Brain microvascular endothelial cell (primary cell): ENCODE measurements around the gene SYCE3.

ENCODE experiments used
- DNase-seq: peaks from one replicate; pipeline ENCODE4 v3.0.0-alpha.2; 2020
- H3K27ac ChIP-seq: fragments of 250-450 bp; sonication (Bioruptor Pico); 2 replicates; pipeline ENCODE4 v1.5.1; 2020; ENCODE audit warnings: mild to moderate bottlenecking, moderate library complexity
- H3K27me3 ChIP-seq: fragments of 250-450 bp; sonication (Bioruptor Pico); replicated peaks from 2 replicates; pipeline ENCODE4 v1.5.1; 2020; ENCODE audit warnings: mild to moderate bottlenecking
- H3K36me3 ChIP-seq: fragments of 250-450 bp; sonication (Bioruptor Pico); replicated peaks from 2 replicates; pipeline ENCODE4 v1.5.1; 2020; ENCODE audit warnings: mild to moderate bottlenecking
- H3K4me3 ChIP-seq: 2 replicates; pipeline ENCODE4 v1.5.1; 2011; ENCODE audit warnings: low read depth, mild to moderate bottlenecking, control low read depth, low read length, moderate library complexity
- CTCF ChIP-seq: IDR thresholded peaks from 2 replicates; pipeline ENCODE4 v1.5.1; 2011; ENCODE audit warnings: low read depth, mild to moderate bottlenecking, moderate library complexity, low read length, control low read depth, inconsistent platforms; ENCODE audit errors: missing control alignments
- in situ Hi-C: cut with HindIII; loops from 2 replicates; pipeline ENCODE4 v1.10.0; 2017; ENCODE audit warnings: low sequenced_read_pairs, low pct_ligation_motif_present

The SYCE3 gene

GRCh38 chr22:50601669-50602337 lies 39.1 kb upstream of the SYCE3 start:
- in situ Hi-C loops = no loop called here
- H3K36me3 ChIP-seq = no peaks in the 10 kb centered on the region
- H3K4me3 ChIP-seq = no peak overlapping the region
- no peak overlapping the region for H3K27ac ChIP-seq
- peaks cover 44% of the 10 kb centered on the region for H3K27me3 ChIP-seq
- no peak for TF ChIP-seq CTCF
- DNase-seq = no peak

GRCh38 chr22:50600967-50601668 lies 38.4 kb upstream of the SYCE3 start:
- Histone ChIP-seq H3K4me3 (no peak overlapping the region), H3K27ac (no peak overlapping the region), H3K27me3 (peaks cover 44% of the 10 kb centered on the region), H3K36me3 (no peaks in the 10 kb centered on the region)
- in situ Hi-C loops = no loop called here
- TF ChIP-seq CTCF = no peak
- DNase-seq = no peak

GRCh38 chr22:50600538-50600937 lies 37.8 kb upstream of the SYCE3 start, which contains the start of gene MAPK8IP2:
Gene MAPK8IP2 (plus strand): TSS chr22:50600793. CDS start chr22:50600819, 26 bp downstream.
- no peak for TF ChIP-seq CTCF
- Histone ChIP-seq H3K27ac (no peak within 1 kb of the TSS), H3K27me3 (peaks cover 42% of the 10 kb centered on the region), H3K4me3 (peak within 1 kb of the TSS; percentile 12), H3K36me3 (no peaks in the 10 kb centered on the region)
- no peak for DNase-seq
- in situ Hi-C loops = no loop called here

GRCh38 chr22:50599816-50600455 lies 37.2 kb upstream of the SYCE3 start:
- no peak for DNase-seq
- H3K27ac ChIP-seq = no peak overlapping the region
- TF ChIP-seq CTCF = no peak
- in situ Hi-C loops = no loop called here
- peaks cover 39% of the 10 kb centered on the region for H3K27me3 ChIP-seq
- H3K4me3 ChIP-seq = no peak overlapping the region
- no peaks in the 10 kb centered on the region for H3K36me3 ChIP-seq

GRCh38 chr22:50597097-50597496 lies 34.4 kb upstream of the SYCE3 start:
- H3K4me3 ChIP-seq = no peak overlapping the region
- H3K27ac ChIP-seq = no peak overlapping the region
- in situ Hi-C loops = no loop called here
- no peak for TF ChIP-seq CTCF
- peaks cover 13% of the 10 kb centered on the region for H3K27me3 ChIP-seq
- H3K36me3 ChIP-seq = no peaks in the 10 kb centered on the region
- no peak for DNase-seq
